ENCODE measurements around the gene SFT2D3. TPM values are rescaled to one million over a fixed set of nuclear protein-coding genes. Genes with fewer than 3 reads are reported as not detected.

The SFT2D3 gene
- total and polyA plus RNA-seq, 2 donors (not counting 1 experiment from before 2014, with no cell fraction given) = 3.5 to 14.2 TPM

DNA sequence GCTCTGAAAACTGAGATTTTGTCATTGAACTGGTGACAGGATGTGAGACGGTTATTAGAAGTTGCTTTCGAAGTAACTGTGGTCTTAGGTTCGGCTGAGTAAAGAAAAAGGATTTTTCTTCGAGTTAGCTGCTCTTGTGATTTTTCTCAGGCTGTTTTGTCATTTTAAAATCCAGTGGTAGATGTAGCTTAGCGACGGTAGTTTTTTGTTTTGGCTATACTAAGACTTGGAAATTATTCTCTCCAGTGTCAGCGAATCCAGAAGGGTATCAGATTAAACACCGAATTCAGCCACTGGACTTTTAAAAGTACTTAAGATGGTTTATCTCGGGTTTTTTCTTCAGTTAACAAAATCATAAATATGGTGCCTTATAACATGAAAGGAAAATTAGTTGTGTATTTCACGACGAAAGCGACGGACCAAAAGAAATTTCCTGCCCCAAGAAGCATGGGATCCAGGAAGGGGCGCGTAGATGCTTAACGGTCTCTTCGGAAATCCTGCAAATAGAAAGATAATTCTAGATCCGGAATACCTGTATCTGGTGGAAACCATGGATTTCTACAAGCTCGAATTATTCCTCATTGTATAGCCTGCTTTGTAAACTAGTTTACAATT, 1.2 kb downstream of the SFT2D3 start:
- ChIA-PET POLR2A (interaction anchor here (0.7 to 1.3 kb wide), 2 partner anchors 126 to 128 kb away, joined by 3 to 4 read pairs; no protein-coding TSS in a partner anchor), CTCF (interaction anchor here (1.3 to 4.7 kb wide), 4 partner anchors 8 to 111 kb away, joined by 3 to 36 read pairs (median 6); no protein-coding TSS in a partner anchor)
- Mint-ChIP-seq H3K4me1 (peaks cover 35% of the 10 kb centered on the region), H3K27ac (peak overlapping the region; percentile 94), H3K9me3 (ENCODE audit: insufficient read depth) (no peaks in the 10 kb centered on the region), H3K27me3 (no peaks in the 10 kb centered on the region), H3K4me3 (peak overlapping the region; percentile 91)
- Histone ChIP-seq H3K27ac (ENCODE audit: low read length in 2 of 2) (peak overlapping the region; percentile 75 to 91), H3K9me3 (ENCODE audit: control extremely low read depth in 1 of 3, control insufficient read depth in 2 of 3, insufficient read depth in 1 of 3, low read length in 2 of 3) (no peaks in the 10 kb centered on the region), H2AFZ (ENCODE audit: insufficient read depth, low read depth, low read length, poor library complexity, severe bottlenecking) (peak overlapping the region; percentile 82), H3K79me2 (ENCODE audit: control insufficient read depth, insufficient read depth, low read length) (peaks cover 36% of the 10 kb centered on the region), H4K20me1 (ENCODE audit: control insufficient read depth, insufficient read depth, low read length, poor library complexity, severe bottlenecking) (peaks cover 37% of the 10 kb centered on the region), H3K27me3 (replicated peaks in 1 of 4; ENCODE audit: control extremely low read depth in 1 of 4, control insufficient read depth in 3 of 4, insufficient read depth in 4 of 4, low read length in 3 of 4) (no peaks in the 10 kb centered on the region), H3K36me3 (replicated peaks in 1 of 2; ENCODE audit: control extremely low read depth in 1 of 2, control insufficient read depth in 1 of 2, extremely low read depth in 1 of 2, insufficient read depth in 2 of 2, low read length in 1 of 2) (peaks cover 0 to 32% of the 10 kb centered on the region in 2 experiments), H3K4me1 (ENCODE audit: control insufficient read depth in 2 of 2, insufficient read depth in 2 of 2, low read length in 2 of 2) (peaks cover 29% of the 10 kb centered on the region in 2 donors), H3K4me2 (replicated peaks; ENCODE audit: low read depth, low read length, poor library complexity, severe bottlenecking) (peak overlapping the region; percentile 88), H3K9ac (ENCODE audit: low read length) (peak overlapping the region; percentile 72), H3K4me3 (ENCODE audit: control extremely low read depth in 1 of 5, extremely low read depth in 1 of 5, insufficient read depth in 1 of 5, low read depth in 2 of 5, low read length in 4 of 5) (peak overlapping the region; percentile 69 to 84 (median 77))
- DNase-seq = no peak
- 45% methylated on average over 11 of the region's 19 CpGs for WGBS (ENCODE audit: insufficient coverage)
- intact Hi-C loops (cut with micrococcal nuclease) = loop anchor here (1.0 to 10.0 kb wide), 4 partner anchors 65 to 618 kb away; partner anchors contain the start of genes POLR2D and SAP130
- ATAC-seq (ENCODE audit: low read depth) = no peak
- TF ChIP-seq EZH2 (IDR thresholded peaks at IDR 0.05; ENCODE audit: borderline replicate concordance, insufficient read depth, low read depth, low read length, poor library complexity, severe bottlenecking) = no peak
- TF ChIP-seq, protein P1, sequence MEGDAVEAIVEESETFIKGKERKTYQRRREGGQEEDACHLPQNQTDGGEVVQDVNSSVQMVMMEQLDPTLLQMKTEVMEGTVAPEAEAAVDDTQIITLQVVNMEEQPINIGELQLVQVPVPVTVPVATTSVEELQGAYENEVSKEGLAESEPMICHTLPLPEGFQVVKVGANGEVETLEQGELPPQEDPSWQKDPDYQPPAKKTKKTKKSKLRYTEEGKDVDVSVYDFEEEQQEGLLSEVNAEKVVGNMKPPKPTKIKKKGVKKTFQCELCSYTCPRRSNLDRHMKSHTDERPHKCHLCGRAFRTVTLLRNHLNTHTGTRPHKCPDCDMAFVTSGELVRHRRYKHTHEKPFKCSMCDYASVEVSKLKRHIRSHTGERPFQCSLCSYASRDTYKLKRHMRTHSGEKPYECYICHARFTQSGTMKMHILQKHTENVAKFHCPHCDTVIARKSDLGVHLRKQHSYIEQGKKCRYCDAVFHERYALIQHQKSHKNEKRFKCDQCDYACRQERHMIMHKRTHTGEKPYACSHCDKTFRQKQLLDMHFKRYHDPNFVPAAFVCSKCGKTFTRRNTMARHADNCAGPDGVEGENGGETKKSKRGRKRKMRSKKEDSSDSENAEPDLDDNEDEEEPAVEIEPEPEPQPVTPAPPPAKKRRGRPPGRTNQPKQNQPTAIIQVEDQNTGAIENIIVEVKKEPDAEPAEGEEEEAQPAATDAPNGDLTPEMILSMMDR (IDR thresholded peaks at IDR 0.05) = no peak

GRCh38 chr2:127703282-127703681, 2.0 kb downstream of the SFT2D3 start:
- CTCF ChIA-PET = interaction anchor here (1.6 to 4.7 kb wide), 4 partner anchors 30 to 112 kb away, joined by 3 to 36 read pairs (median 12); no protein-coding TSS in a partner anchor
- H3K27ac Mint-ChIP-seq = peak overlapping the region; percentile 21
- H3K9ac ChIP-seq (ENCODE audit: low read length) = no peak overlapping the region

More at GRCh38 chr2:127703282-127703681, 2.0 kb downstream of the SFT2D3 start:
- intact Hi-C loops (cut with micrococcal nuclease) = loop anchor here (5.0 to 10.0 kb wide), 3 partner anchors 66 to 618 kb away; partner anchors contain the start of gene SAP130
- Mint-ChIP-seq H3K4me1 (peaks cover 35% of the 10 kb centered on the region), H3K4me3 (peak overlapping the region; percentile 47), H3K9me3 (ENCODE audit: insufficient read depth) (no peaks in the 10 kb centered on the region), H3K27me3 (no peaks in the 10 kb centered on the region)
- Histone ChIP-seq H3K9me3 (ENCODE audit: control extremely low read depth in 1 of 3, control insufficient read depth in 2 of 3, insufficient read depth in 1 of 3, low read length in 2 of 3) (no peaks in the 10 kb centered on the region), H3K4me2 (replicated peaks; ENCODE audit: low read depth, low read length, poor library complexity, severe bottlenecking) (peak overlapping the region; percentile 88), H3K36me3 (replicated peaks in 1 of 2; ENCODE audit: control extremely low read depth in 1 of 2, control insufficient read depth in 1 of 2, extremely low read depth in 1 of 2, insufficient read depth in 2 of 2, low read length in 1 of 2) (peaks cover 0 to 39% of the 10 kb centered on the region in 2 experiments), H4K20me1 (ENCODE audit: control insufficient read depth, insufficient read depth, low read length, poor library complexity, severe bottlenecking) (peaks cover 37% of the 10 kb centered on the region), H3K79me2 (ENCODE audit: control insufficient read depth, insufficient read depth, low read length) (peaks cover 44% of the 10 kb centered on the region), H3K27ac (ENCODE audit: low read length in 2 of 2) (no peak overlapping the region), H3K27me3 (replicated peaks in 1 of 4; ENCODE audit: control extremely low read depth in 1 of 4, control insufficient read depth in 3 of 4, insufficient read depth in 4 of 4, low read length in 3 of 4) (no peaks in the 10 kb centered on the region), H3K4me3 (ENCODE audit: control extremely low read depth in 1 of 5, extremely low read depth in 1 of 5, insufficient read depth in 1 of 5, low read depth in 2 of 5, low read length in 4 of 5) (no peak overlapping the region), H2AFZ (ENCODE audit: insufficient read depth, low read depth, low read length, poor library complexity, severe bottlenecking) (no peak overlapping the region), H3K4me1 (ENCODE audit: control insufficient read depth in 2 of 2, insufficient read depth in 2 of 2, low read length in 2 of 2) (peaks cover 29% of the 10 kb centered on the region in 2 donors)
- POLR2A ChIA-PET = no interaction called here
- no peak for TF ChIP-seq EZH2 (IDR thresholded peaks at IDR 0.05; ENCODE audit: borderline replicate concordance, insufficient read depth, low read depth, low read length, poor library complexity, severe bottlenecking)
- TF ChIP-seq, protein P1 (IDR thresholded peaks at IDR 0.05) = no peak
- ATAC-seq (ENCODE audit: low read depth) (no peak), DNase-seq (no peak)
- no CpG with 5 or more reads among the region's 5 CpGs for WGBS (ENCODE audit: insufficient coverage)
